LNCaP clone FGC (cell line): Measurements from ENCODE around the gene EFCAB9.
"Not testable (repeated sequence)": the region's sequence is repeated elsewhere in the genome, so short reads cannot be mapped to it uniquely, and the experiment has no call there.

ENCODE experiments used
- DNase-seq: peaks from one replicate; pipeline ENCODE4 v3.0.0-alpha.2; 2011; ENCODE audit warnings: low read depth
- H3K4me3 ChIP-seq: 2 replicates; pipeline ENCODE4 v1.5.1; 2011; ENCODE audit warnings: mild to moderate bottlenecking, low read depth, low read length, control low read depth
- CTCF ChIP-seq: IDR thresholded peaks from 2 replicates; pipeline ENCODE4 v1.5.1; 2012; ENCODE audit warnings: mild to moderate bottlenecking; ENCODE audit not compliant: control insufficient read depth, insufficient read depth; ENCODE audit errors: extremely low read depth

EFCAB9 gene

GRCh38 chr5:172148381-172148780 lies 45.6 kb upstream of the EFCAB9 start:
- DNase-seq = no peak
- no peak overlapping the region for H3K4me3 ChIP-seq
- TF ChIP-seq CTCF = no peak

GRCh38 chr5:172149073-172149472 lies 44.9 kb upstream of the EFCAB9 start:
- no peak for DNase-seq
- no peak overlapping the region for H3K4me3 ChIP-seq
- no peak for TF ChIP-seq CTCF

- not testable (repeated sequence) for H3K4me3 ChIP-seq, DNase-seq
Measured at GRCh38 chr5:172149481-172149880, 44.5 kb upstream of the EFCAB9 start.

GRCh38 chr5:172150514-172151425 lies 43.2 kb upstream of the EFCAB9 start:
- no peak for DNase-seq
- H3K4me3 ChIP-seq = no peak overlapping the region
- no peak for TF ChIP-seq CTCF

- no peak overlapping the region for H3K4me3 ChIP-seq
- no peak for TF ChIP-seq CTCF
- DNase-seq = no peak
Measured at GRCh38 chr5:172151661-172152210, 42.2 kb upstream of the EFCAB9 start.

- H3K4me3 ChIP-seq = no peak overlapping the region
- DNase-seq = no peak
- no peak for TF ChIP-seq CTCF
Measured at GRCh38 chr5:172153695-172154094, 40.3 kb upstream of the EFCAB9 start.

- not testable (repeated sequence) for H3K4me3 ChIP-seq, DNase-seq
Measured at GRCh38 chr5:172155101-172155500, 38.9 kb upstream of the EFCAB9 start.

- H3K4me3 ChIP-seq = no peak overlapping the region
- no peak for DNase-seq
- no peak for TF ChIP-seq CTCF
Measured at GRCh38 chr5:172156541-172156994, 37.4 kb upstream of the EFCAB9 start.
